ENCODE results near the gene CDH11. TPM values are rescaled to one million over a fixed set of nuclear protein-coding genes. Genes with fewer than 3 reads are reported as not detected.

CDH11 gene
- total and polyA plus RNA-seq, 9 of the 15 experiments (the other 6 are each of a cell fraction or from before 2014, with no cell fraction given): 0.18 TPM; not detected in 8

DNA sequence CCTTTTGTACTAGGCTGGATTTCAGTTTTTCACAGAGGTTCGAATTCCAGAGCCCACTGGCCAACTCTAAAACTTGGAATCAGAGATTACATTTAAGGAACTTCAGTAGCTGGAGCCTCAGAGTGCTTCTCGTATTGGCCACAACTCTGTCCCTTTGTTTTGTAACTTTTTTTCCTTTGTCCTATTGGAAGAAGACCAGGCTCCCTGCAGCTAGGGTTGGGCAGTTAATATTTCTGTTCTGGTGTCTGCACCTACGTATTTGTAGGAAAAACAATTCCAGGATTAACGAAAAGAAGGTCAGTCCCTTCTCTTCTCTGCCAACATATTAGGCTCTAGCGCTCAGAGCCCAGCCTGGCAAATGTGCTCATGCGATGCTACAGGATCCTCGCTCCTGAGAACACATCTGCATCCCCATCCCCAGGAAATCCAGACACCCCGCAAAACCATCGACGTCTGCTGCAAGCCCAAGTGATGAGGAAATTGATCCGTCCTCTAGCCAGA is 1.9 kb downstream of the CDH11 start:
- no peak for TF ChIP-seq NEUROD1 (IDR thresholded peaks at IDR 0.05; ENCODE audit: borderline replicate concordance, low read depth, low read length, partially characterized antibody)
- no peak for TF ChIP-seq NONO (IDR thresholded peaks at IDR 0.05; ENCODE audit: low read depth in 2 of 2, low read length in 1 of 2)
- TF ChIP-seq HNRNPL (IDR thresholded peaks at IDR 0.05; ENCODE audit: low read depth, low read length): no peak
- TF ChIP-seq XRCC3 (IDR thresholded peaks at IDR 0.05): no peak
- BruUV-seq (replicated peaks): no TSS peak
- H3K9me3 ChIP-seq (replicated peaks; ENCODE audit: control insufficient read depth, insufficient read depth, low read depth, low read length): no peaks in the 10 kb centered on the region
- 2% methylated on average over 11 of the region's 11 CpGs for WGBS (ENCODE audit: insufficient coverage, low coverage, missing lambda C conversion rate)
- intact Hi-C loops (cut with micrococcal nuclease): no loop called here
- H3K27me3 ChIP-seq (ENCODE audit: control insufficient read depth in 2 of 2, insufficient read depth in 2 of 2, low read length in 2 of 2): no peaks in the 10 kb centered on the region
- H3K9ac ChIP-seq (ENCODE audit: insufficient read depth in 1 of 2, low read depth in 2 of 2, low read length in 2 of 2): no peak overlapping the region
- no peaks in the 10 kb centered on the region for H3K9me1 ChIP-seq (ENCODE audit: control insufficient read depth, insufficient read depth, low read length)
- no peak overlapping the region for H2AFZ ChIP-seq (ENCODE audit: low read depth, low read length)
- H3K4me2 ChIP-seq (ENCODE audit: insufficient read depth, low read length): no peak overlapping the region
- ATAC-seq: no peak
- no peaks in the 10 kb centered on the region for H3K36me3 ChIP-seq (ENCODE audit: control insufficient read depth, insufficient read depth, low read length)
- CTCF ChIA-PET (ENCODE audit: low intra/inter-chr PET ratio): no interaction called here
- in situ Hi-C loops (cut with MboI): no loop called here
- no peaks in the 10 kb centered on the region for H4K20me1 ChIP-seq (replicated peaks; ENCODE audit: control insufficient read depth, insufficient read depth, low read length)
- H3K4me1 ChIP-seq (replicated peaks in 1 of 2; ENCODE audit: control insufficient read depth in 2 of 2, insufficient read depth in 2 of 2, low read length in 2 of 2): no peaks in the 10 kb centered on the region; a peak in 1 of 5 replicates
- no peak for DNase-seq (ENCODE audit: extremely low read depth in 1 of 4, low spot score in 3 of 4)
- FAIRE-seq: no peak
- POLR2A ChIA-PET: no interaction called here
- H3K27ac ChIP-seq (ENCODE audit: extremely low read depth, low read depth, low read length): no peak overlapping the region
- no peaks in the 10 kb centered on the region for H3K79me2 ChIP-seq (ENCODE audit: control insufficient read depth, insufficient read depth, low read length)
- H3K4me3 ChIP-seq: no peak overlapping the region

DNA sequence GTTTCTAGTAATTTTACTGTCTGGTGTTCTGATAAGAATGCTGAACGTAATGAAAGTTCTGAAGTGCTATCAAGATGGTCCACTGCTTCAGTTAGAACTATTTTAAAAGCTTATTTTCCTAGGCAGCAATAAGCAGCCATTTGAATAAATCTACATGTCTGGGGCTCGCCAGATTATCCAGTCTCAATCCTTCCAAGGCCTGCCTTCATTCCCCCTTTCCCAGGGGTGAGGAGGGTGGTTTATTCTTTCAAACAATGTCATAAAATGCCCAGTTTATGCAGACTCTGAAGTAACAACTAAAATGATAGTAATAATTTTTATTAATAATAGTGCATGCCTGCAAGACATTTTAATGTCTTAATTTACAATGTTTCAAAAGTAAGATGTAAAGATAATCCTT is 2.4 kb downstream of the CDH11 start:
- in situ Hi-C loops (cut with MboI) (no loop called here), intact Hi-C loops (cut with micrococcal nuclease) (no loop called here)
- Histone ChIP-seq H2AFZ (ENCODE audit: low read depth, low read length) (no peak overlapping the region), H3K9ac (ENCODE audit: insufficient read depth in 1 of 2, low read depth in 2 of 2, low read length in 2 of 2) (no peak overlapping the region), H3K9me3 (replicated peaks; ENCODE audit: control insufficient read depth, insufficient read depth, low read depth, low read length) (no peaks in the 10 kb centered on the region), H3K4me2 (ENCODE audit: insufficient read depth, low read length) (no peak overlapping the region), H4K20me1 (replicated peaks; ENCODE audit: control insufficient read depth, insufficient read depth, low read length) (no peaks in the 10 kb centered on the region), H3K27ac (ENCODE audit: extremely low read depth, low read depth, low read length) (no peak overlapping the region), H3K36me3 (ENCODE audit: control insufficient read depth, insufficient read depth, low read length) (no peaks in the 10 kb centered on the region), H3K79me2 (ENCODE audit: control insufficient read depth, insufficient read depth, low read length) (no peaks in the 10 kb centered on the region), H3K9me1 (ENCODE audit: control insufficient read depth, insufficient read depth, low read length) (no peaks in the 10 kb centered on the region), H3K4me3 (no peak overlapping the region), H3K4me1 (replicated peaks in 1 of 2; ENCODE audit: control insufficient read depth in 2 of 2, insufficient read depth in 2 of 2, low read length in 2 of 2) (no peaks in the 10 kb centered on the region; a peak in 1 of 5 replicates), H3K27me3 (ENCODE audit: control insufficient read depth in 2 of 2, insufficient read depth in 2 of 2, low read length in 2 of 2) (no peaks in the 10 kb centered on the region)
- ATAC-seq (no peak), DNase-seq (ENCODE audit: extremely low read depth in 1 of 4, low spot score in 3 of 4) (no peak), FAIRE-seq (no peak)
- POLR2A ChIA-PET: no interaction called here
- no TSS peak for BruUV-seq (replicated peaks)
- WGBS (ENCODE audit: insufficient coverage, low coverage, missing lambda C conversion rate): 0% methylated on average over 2 of the region's 2 CpGs
- CTCF ChIA-PET (ENCODE audit: low intra/inter-chr PET ratio): no interaction called here
- TF ChIP-seq DDX20 (tag; IDR thresholded peaks at IDR 0.05; ENCODE audit: low read depth) (no peak), SMARCA5 (IDR thresholded peaks at IDR 0.05) (no peak), ZC3H8 (IDR thresholded peaks at IDR 0.05) (no peak), NONO (IDR thresholded peaks at IDR 0.05; ENCODE audit: low read depth in 2 of 2, low read length in 1 of 2) (no peak), NUFIP1 (IDR thresholded peaks at IDR 0.05; ENCODE audit: partially characterized antibody) (no peak), ZNF24 (IDR thresholded peaks at IDR 0.05) (no peak), POLR2H (tag; IDR thresholded peaks at IDR 0.05; ENCODE audit: low read depth) (no peak), TCF3 (CRISPR knock-in tag; IDR thresholded peaks at IDR 0.05) (no peak), ZNF584 (CRISPR knock-in tag; IDR thresholded peaks at IDR 0.05; ENCODE audit: low read depth) (no peak), SAP30 (IDR thresholded peaks at IDR 0.05; ENCODE audit: borderline replicate concordance, insufficient read depth, low read depth, low read length, poor library complexity, severe bottlenecking) (no peak), SMARCE1 (IDR thresholded peaks at IDR 0.05) (no peak), ZNF354B (CRISPR knock-in tag; IDR thresholded peaks at IDR 0.05) (no peak), RB1 (IDR thresholded peaks at IDR 0.05; ENCODE audit: low read depth) (no peak), HMG20B (CRISPR knock-in tag; IDR thresholded peaks at IDR 0.05) (no peak), CHD4 (IDR thresholded peaks at IDR 0.05; ENCODE audit: insufficient read depth, insufficient replicate concordance, low read depth, low read length, poor library complexity, severe bottlenecking) (no peak)
- TF ChIP-seq, protein P1, sequence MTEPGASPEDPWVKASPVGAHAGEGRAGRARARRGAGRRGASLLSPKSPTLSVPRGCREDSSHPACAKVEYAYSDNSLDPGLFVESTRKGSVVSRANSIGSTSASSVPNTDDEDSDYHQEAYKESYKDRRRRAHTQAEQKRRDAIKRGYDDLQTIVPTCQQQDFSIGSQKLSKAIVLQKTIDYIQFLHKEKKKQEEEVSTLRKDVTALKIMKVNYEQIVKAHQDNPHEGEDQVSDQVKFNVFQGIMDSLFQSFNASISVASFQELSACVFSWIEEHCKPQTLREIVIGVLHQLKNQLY (CRISPR knock-in tag; conservative IDR thresholded peaks at IDR 0.05): no peak

Data from K562 (cell line).